Osteoblast (primary cell): Measurements from ENCODE around the gene SLC17A8. TPM values are rescaled to one million over a fixed set of nuclear protein-coding genes. Genes with fewer than 3 reads are reported as not detected.
"Not testable (repeated sequence)": the region's sequence is repeated elsewhere in the genome, so short reads cannot be mapped to it uniquely, and the experiment has no call there.

Experiments used
- DNase-seq: peaks from one replicate; pipeline ENCODE4 v3.0.0; 2011; ENCODE audit warnings: low spot score, mixed read lengths; ENCODE audit not compliant: insufficient read length; ENCODE audit errors: missing footprints
- H2AFZ ChIP-seq: 2 replicates; pipeline ENCODE4 v1.6.0; 2011; ENCODE audit warnings: mild to moderate bottlenecking, low read length
- H3K27ac ChIP-seq: 2 replicates; pipeline ENCODE4 v1.5.1; 2011; ENCODE audit warnings: mild to moderate bottlenecking, low read depth, low read length, moderate library complexity
- H3K27me3 ChIP-seq: 2 replicates; pipeline ENCODE4 v1.6.0; 2012; ENCODE audit warnings: mild to moderate bottlenecking, control low read depth, inconsistent platforms, low read length, moderate library complexity; ENCODE audit not compliant: insufficient read depth
- H3K36me3 ChIP-seq: 2 replicates; pipeline ENCODE4 v1.5.1; 2011; ENCODE audit warnings: mild to moderate bottlenecking, low read length, control low read depth, moderate library complexity; ENCODE audit not compliant: insufficient read depth
- H3K4me1 ChIP-seq: 2 replicates; pipeline ENCODE4 v1.5.1; 2011; ENCODE audit warnings: mild to moderate bottlenecking, low read length, control low read depth, moderate library complexity; ENCODE audit not compliant: insufficient read depth
- H3K4me2 ChIP-seq: 2 replicates; pipeline ENCODE4 v1.6.0; 2011; ENCODE audit warnings: mild to moderate bottlenecking, low read length; ENCODE audit not compliant: insufficient read depth
- H3K4me3 ChIP-seq: fragments of 200-600 bp; sonication (generic); 3 replicates; pipeline ENCODE4 v1.5.1; 2012; ENCODE audit warnings: mild to moderate bottlenecking, low read length, inconsistent platforms; ENCODE audit not compliant: insufficient read depth
- H3K79me2 ChIP-seq: 2 replicates; pipeline ENCODE4 v1.6.0; 2012; ENCODE audit warnings: mild to moderate bottlenecking, low read length, control low read depth, inconsistent platforms; ENCODE audit not compliant: insufficient read depth
- H3K9me3 ChIP-seq: 2 replicates; pipeline ENCODE4 v1.5.1; 2011; ENCODE audit warnings: low read depth, low read length, control low read depth
- H4K20me1 ChIP-seq: 2 replicates; pipeline ENCODE4 v1.6.0; 2012; ENCODE audit warnings: mild to moderate bottlenecking, low read length, control low read depth; ENCODE audit not compliant: insufficient read depth
- CTCF ChIP-seq: IDR thresholded peaks from 2 replicates; pipeline ENCODE4 v1.5.1; 2011; ENCODE audit warnings: mild to moderate bottlenecking, low read depth, low read length, moderate library complexity; ENCODE audit errors: extremely low read depth
- total RNA-seq: library from RNA; depleted of rRNA; stranded (reverse); fragments of >200 nt; gene quantifications from 2 replicates; pipeline ENCODE4 v1.2.3, GENCODE V29; 2012

SLC17A8 gene
- total RNA-seq, 1 donor, result not detected

GRCh38 chr12:100332852-100333251, 24.0 kb upstream of the SLC17A8 start:
- Histone ChIP-seq H3K27ac (no peak overlapping the region), H2AFZ (no peak overlapping the region), H3K4me3 (no peak overlapping the region), H3K4me1 (no peaks in the 10 kb centered on the region), H3K27me3 (no peaks in the 10 kb centered on the region), H3K79me2 (no peaks in the 10 kb centered on the region), H3K36me3 (peaks cover 33% of the 10 kb centered on the region), H3K4me2 (no peak overlapping the region), H4K20me1 (no peaks in the 10 kb centered on the region), H3K9me3 (no peaks in the 10 kb centered on the region)
- no peak for DNase-seq
- TF ChIP-seq CTCF, result no peak

- DNase-seq, result no peak
- H2AFZ ChIP-seq, result no peak overlapping the region
- H3K4me3 ChIP-seq, result no peak overlapping the region
- H3K4me1 ChIP-seq, result no peaks in the 10 kb centered on the region
- H3K27ac ChIP-seq, result no peak overlapping the region
- no peaks in the 10 kb centered on the region for H3K27me3 ChIP-seq
- H3K4me2 ChIP-seq, result no peak overlapping the region
- no peaks in the 10 kb centered on the region for H3K79me2 ChIP-seq
- H3K36me3 ChIP-seq, result peaks cover 25% of the 10 kb centered on the region
- no peaks in the 10 kb centered on the region for H4K20me1 ChIP-seq
- no peak for TF ChIP-seq CTCF
- no peaks in the 10 kb centered on the region for H3K9me3 ChIP-seq
These were observed 19.6 kb upstream of the SLC17A8 start for GRCh38 chr12:100337299-100337698.

- no peaks in the 10 kb centered on the region for H3K4me1 ChIP-seq
- H3K36me3 ChIP-seq, result peaks cover 25% of the 10 kb centered on the region
- no peak overlapping the region for H2AFZ ChIP-seq
- no peaks in the 10 kb centered on the region for H3K27me3 ChIP-seq
- H4K20me1 ChIP-seq, result no peaks in the 10 kb centered on the region
- no peak overlapping the region for H3K4me3 ChIP-seq
- H3K9me3 ChIP-seq, result no peaks in the 10 kb centered on the region
- H3K27ac ChIP-seq, result no peak overlapping the region
- TF ChIP-seq CTCF, result no peak
- no peak for DNase-seq
- no peaks in the 10 kb centered on the region for H3K79me2 ChIP-seq
- H3K4me2 ChIP-seq, result no peak overlapping the region
These were observed 19.1 kb upstream of the SLC17A8 start for GRCh38 chr12:100337727-100338126.

GRCh38 chr12:100339071-100339470, 17.8 kb upstream of the SLC17A8 start:
- Histone ChIP-seq H3K27me3 (no peaks in the 10 kb centered on the region), H3K27ac (no peak overlapping the region), H3K36me3 (peaks cover 25% of the 10 kb centered on the region), H3K4me3 (no peak overlapping the region), H3K4me2 (no peak overlapping the region), H2AFZ (no peak overlapping the region), H4K20me1 (no peaks in the 10 kb centered on the region), H3K9me3 (no peaks in the 10 kb centered on the region), H3K79me2 (no peaks in the 10 kb centered on the region), H3K4me1 (no peaks in the 10 kb centered on the region)
- DNase-seq, result no peak
- no peak for TF ChIP-seq CTCF

GRCh38 chr12:100342897-100343296, 14.0 kb upstream of the SLC17A8 start:
- H3K4me1 ChIP-seq, H4K20me1 ChIP-seq, H3K27me3 ChIP-seq, H2AFZ ChIP-seq, DNase-seq, H3K79me2 ChIP-seq, H3K27ac ChIP-seq, H3K9me3 ChIP-seq, H3K4me3 ChIP-seq, H3K4me2 ChIP-seq: not testable (repeated sequence)
- peaks cover 11% of the 10 kb centered on the region for H3K36me3 ChIP-seq

GRCh38 chr12:100344351-100344750, 12.5 kb upstream of the SLC17A8 start:
- not testable (repeated sequence) for H3K27me3 ChIP-seq, H3K9me3 ChIP-seq, H4K20me1 ChIP-seq, DNase-seq, H3K4me1 ChIP-seq, H3K27ac ChIP-seq, H3K4me2 ChIP-seq, H3K79me2 ChIP-seq, H3K36me3 ChIP-seq, H3K4me3 ChIP-seq, H2AFZ ChIP-seq
